ENCODE measurements around the gene COLEC11.
"Not testable (repeated sequence)": the region's sequence is repeated elsewhere in the genome, so short reads cannot be mapped to it uniquely, and the experiment has no call there.

The COLEC11 gene

GRCh38 chr2:3606370-3607201 is 11.7 kb downstream of the COLEC11 start:
- DNase-seq: no peak

GRCh38 chr2:3608373-3609278 is 13.7 kb downstream of the COLEC11 start:
- DNase-seq: no peak

- DNase-seq: not testable (repeated sequence)
Measured at GRCh38 chr2:3609279-3609673, 14.4 kb downstream of the COLEC11 start.

GRCh38 chr2:3610415-3610814 is 15.5 kb downstream of the COLEC11 start:
- no peak for DNase-seq

- no peak for DNase-seq
Measured at GRCh38 chr2:3610881-3611505, 16.1 kb downstream of the COLEC11 start.

GRCh38 chr2:3611589-3611988 is 16.7 kb downstream of the COLEC11 start:
- no peak for DNase-seq

- DNase-seq: no peak
Measured at GRCh38 chr2:3612639-3613523, 18.0 kb downstream of the COLEC11 start.

- DNase-seq: no peak
Measured at GRCh38 chr2:3613524-3613905, 18.6 kb downstream of the COLEC11 start.

- not testable (repeated sequence) for DNase-seq
Measured at GRCh38 chr2:3614743-3615142, 19.8 kb downstream of the COLEC11 start.

GRCh38 chr2:3615541-3616200 is 20.8 kb downstream of the COLEC11 start:
- not testable (repeated sequence) for DNase-seq

- not testable (repeated sequence) for DNase-seq
Measured at GRCh38 chr2:3616435-3617197, 21.7 kb downstream of the COLEC11 start.

GRCh38 chr2:3617198-3617890 is 22.4 kb downstream of the COLEC11 start:
- no peak for DNase-seq

GRCh38 chr2:3618367-3618766 is 23.5 kb downstream of the COLEC11 start:
- DNase-seq: no peak

- DNase-seq: no peak
Measured at GRCh38 chr2:3619033-3619432, 24.1 kb downstream of the COLEC11 start.

GRCh38 chr2:3619661-3620060 is 24.7 kb downstream of the COLEC11 start:
- DNase-seq: not testable (repeated sequence)

- no peak for DNase-seq
Measured at GRCh38 chr2:3620834-3621233, 25.9 kb downstream of the COLEC11 start.

GRCh38 chr2:3622967-3623366 is 28.1 kb downstream of the COLEC11 start:
- no peak for DNase-seq

- DNase-seq: no peak
Measured at GRCh38 chr2:3624059-3624794, 29.3 kb downstream of the COLEC11 start.

GRCh38 chr2:3625186-3625585 is 30.3 kb downstream of the COLEC11 start:
- DNase-seq: no peak

All from NK-92 treated with Interleukin-12 subunit alpha and Interleukin-12 subunit beta, amount 100 ng/mL, for 24 hours (cell line).